Panc1 (cell line): ENCODE data around the gene N4BP2L2. TPM values are rescaled to one million over a fixed set of nuclear protein-coding genes. Genes with fewer than 3 reads are reported as not detected.

Experiments
- ATAC-seq: fragments of 200-7000 bp; cut with Tn5 transposase; 2 replicates; pipeline ENCODE4 v1.9.1; 2020; ENCODE audit warnings: mild to moderate bottlenecking, moderate library complexity
- BruUV-seq: library from RNA; stranded (reverse); fragments of 400-500 nt; replicated peaks from 2 replicates; lab custom pipeline; 2021; lab: Mats Ljungman, UMichigan
- CTCF ChIA-PET: fragments of 300-600 bp; sonication (Branson Sonifier 250); formaldehyde crosslinking; loops from one replicate; lab custom pipeline; 2022; ENCODE audit warnings: antibody characterized with exemption; lab: Charles Lee
- POLR2A ChIA-PET: fragments of 300-600 bp; sonication (Branson Sonifier 250); formaldehyde crosslinking; loops from one replicate; lab custom pipeline; 2022; ENCODE audit warnings: antibody characterized with exemption; lab: Charles Lee
- DNase-seq: peaks from one replicate; pipeline ENCODE4 v3.0.0-alpha.2; 2010; ENCODE audit warnings: low read depth, low spot score
- H3K27ac ChIP-seq: 2 replicates; pipeline ENCODE4 v1.5.1; 2011; ENCODE audit warnings: mild to moderate bottlenecking, low read length, inconsistent platforms
- H3K27me3 ChIP-seq: fragments of 200-500 bp; sonication (Bioruptor generic); 2 replicates; pipeline ENCODE4 v1.6.0; 2014; ENCODE audit warnings: low read length, inconsistent platforms; ENCODE audit not compliant: control insufficient read depth, insufficient read depth
- H3K36me3 ChIP-seq: fragments of 200-500 bp; sonication (Bioruptor generic); 2 replicates; pipeline ENCODE4 v1.5.1; 2014; ENCODE audit warnings: inconsistent platforms, mild to moderate bottlenecking, low read length, moderate library complexity; ENCODE audit not compliant: control insufficient read depth, insufficient read depth
- H3K4me1 ChIP-seq: 2 replicates; pipeline ENCODE4 v1.5.1; 2011; ENCODE audit warnings: inconsistent platforms, mild to moderate bottlenecking, low read length, moderate library complexity; ENCODE audit not compliant: control insufficient read depth, insufficient read depth
- H3K4me3 ChIP-seq, 2 experiments: 2 replicates each; pipeline ENCODE4 v1.5.1; 2011 to 2012; ENCODE audit warnings: low read depth in 2 of 2, low read length in 2 of 2, mild to moderate bottlenecking in 2 of 2, inconsistent platforms in 1 of 2, moderate library complexity in 1 of 2
- H3K9me3 ChIP-seq: fragments of 200-500 bp; sonication (Bioruptor generic); 2 replicates; pipeline ENCODE4 v1.5.1; 2014; ENCODE audit warnings: low read depth, mild to moderate bottlenecking, inconsistent platforms, low read length, moderate library complexity; ENCODE audit not compliant: control insufficient read depth, insufficient read depth
- POLR2AphosphoS5 ChIP-seq: IDR thresholded peaks from 2 replicates; pipeline ENCODE4 v1.6.1; 2012; ENCODE audit warnings: mild to moderate bottlenecking, low read depth, low read length, moderate library complexity
- SIN3A ChIP-seq: IDR thresholded peaks from 2 replicates; pipeline ENCODE4 v1.6.1; 2012; ENCODE audit warnings: low read depth, mild to moderate bottlenecking, low read length, moderate library complexity, borderline replicate concordance; ENCODE audit not compliant: insufficient read depth
- TCF7L2 ChIP-seq: IDR thresholded peaks from 2 replicates; pipeline ENCODE4 v1.6.1; 2011; ENCODE audit warnings: mild to moderate bottlenecking, low read depth, low read length, inconsistent platforms
- in situ Hi-C: cut with HindIII; loops from 2 replicates; pipeline ENCODE4 v1.10.0; 2016; ENCODE audit warnings: low sequenced_read_pairs, low pct_unique_long_range_greater_than_20kb
- intact Hi-C: fragments of 100-400 bp; cut with micrococcal nuclease; formaldehyde crosslinking; loops from one replicate; pipeline ENCODE4 v1.10.0; 2022; ENCODE audit not compliant: unreplicated experiment
- total RNA-seq: library from RNA; stranded (reverse); gene quantifications from one replicate; pipeline ENCODE4 v1.2.1, GENCODE V29; 2021; ENCODE audit not compliant: unreplicated experiment
- TF ChIP-seq, protein P1 (sequence below), 2 experiments: IDR thresholded peaks; 2 replicates each; pipeline ENCODE4 v1.6.1; 2011 to 2012; ENCODE audit warnings: low read depth in 2 of 2, control low read depth in 1 of 2, low read length in 1 of 2, mild to moderate bottlenecking in 1 of 2, moderate library complexity in 1 of 2; ENCODE audit not compliant: insufficient read depth in 1 of 2
- TF ChIP-seq, protein P2 (sequence below): fragments of 450-650 bp; IDR thresholded peaks from 2 replicates; pipeline ENCODE4 v1.5.1; 2017; ENCODE audit warnings: mild to moderate bottlenecking

N4BP2L2 gene
- total RNA-seq, 1 experiment from 2014 or later: 43.8 TPM

DNA sequence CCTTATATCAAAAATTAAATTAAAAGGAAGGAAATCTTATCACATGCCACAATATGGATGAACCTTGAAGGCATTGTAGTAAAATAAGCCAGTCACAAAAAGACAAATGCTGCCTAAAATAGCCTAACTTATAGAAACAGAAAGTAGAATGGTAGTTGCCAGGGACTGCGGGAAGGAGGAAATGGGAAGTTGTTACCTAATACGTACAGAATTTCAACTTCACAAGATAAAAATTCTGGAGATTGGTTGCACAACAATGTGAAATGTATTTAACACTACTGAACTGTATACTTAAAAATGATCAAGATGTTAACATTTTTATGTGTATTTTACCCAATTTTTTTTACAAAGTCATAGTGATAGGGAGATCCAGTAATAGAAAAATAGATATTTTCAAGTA, 10.2 kb upstream of the N4BP2L2 start:
- TF ChIP-seq, protein P1, sequence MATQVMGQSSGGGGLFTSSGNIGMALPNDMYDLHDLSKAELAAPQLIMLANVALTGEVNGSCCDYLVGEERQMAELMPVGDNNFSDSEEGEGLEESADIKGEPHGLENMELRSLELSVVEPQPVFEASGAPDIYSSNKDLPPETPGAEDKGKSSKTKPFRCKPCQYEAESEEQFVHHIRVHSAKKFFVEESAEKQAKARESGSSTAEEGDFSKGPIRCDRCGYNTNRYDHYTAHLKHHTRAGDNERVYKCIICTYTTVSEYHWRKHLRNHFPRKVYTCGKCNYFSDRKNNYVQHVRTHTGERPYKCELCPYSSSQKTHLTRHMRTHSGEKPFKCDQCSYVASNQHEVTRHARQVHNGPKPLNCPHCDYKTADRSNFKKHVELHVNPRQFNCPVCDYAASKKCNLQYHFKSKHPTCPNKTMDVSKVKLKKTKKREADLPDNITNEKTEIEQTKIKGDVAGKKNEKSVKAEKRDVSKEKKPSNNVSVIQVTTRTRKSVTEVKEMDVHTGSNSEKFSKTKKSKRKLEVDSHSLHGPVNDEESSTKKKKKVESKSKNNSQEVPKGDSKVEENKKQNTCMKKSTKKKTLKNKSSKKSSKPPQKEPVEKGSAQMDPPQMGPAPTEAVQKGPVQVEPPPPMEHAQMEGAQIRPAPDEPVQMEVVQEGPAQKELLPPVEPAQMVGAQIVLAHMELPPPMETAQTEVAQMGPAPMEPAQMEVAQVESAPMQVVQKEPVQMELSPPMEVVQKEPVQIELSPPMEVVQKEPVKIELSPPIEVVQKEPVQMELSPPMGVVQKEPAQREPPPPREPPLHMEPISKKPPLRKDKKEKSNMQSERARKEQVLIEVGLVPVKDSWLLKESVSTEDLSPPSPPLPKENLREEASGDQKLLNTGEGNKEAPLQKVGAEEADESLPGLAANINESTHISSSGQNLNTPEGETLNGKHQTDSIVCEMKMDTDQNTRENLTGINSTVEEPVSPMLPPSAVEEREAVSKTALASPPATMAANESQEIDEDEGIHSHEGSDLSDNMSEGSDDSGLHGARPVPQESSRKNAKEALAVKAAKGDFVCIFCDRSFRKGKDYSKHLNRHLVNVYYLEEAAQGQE (IDR thresholded peaks at IDR 0.05; ENCODE audit: insufficient read depth in 1 of 2, low read depth in 2 of 2, low read length in 1 of 2): no peak
- TF ChIP-seq SIN3A (no peak), TCF7L2 (no peak), POLR2AphosphoS5 (no peak)
- TF ChIP-seq, protein P2, sequence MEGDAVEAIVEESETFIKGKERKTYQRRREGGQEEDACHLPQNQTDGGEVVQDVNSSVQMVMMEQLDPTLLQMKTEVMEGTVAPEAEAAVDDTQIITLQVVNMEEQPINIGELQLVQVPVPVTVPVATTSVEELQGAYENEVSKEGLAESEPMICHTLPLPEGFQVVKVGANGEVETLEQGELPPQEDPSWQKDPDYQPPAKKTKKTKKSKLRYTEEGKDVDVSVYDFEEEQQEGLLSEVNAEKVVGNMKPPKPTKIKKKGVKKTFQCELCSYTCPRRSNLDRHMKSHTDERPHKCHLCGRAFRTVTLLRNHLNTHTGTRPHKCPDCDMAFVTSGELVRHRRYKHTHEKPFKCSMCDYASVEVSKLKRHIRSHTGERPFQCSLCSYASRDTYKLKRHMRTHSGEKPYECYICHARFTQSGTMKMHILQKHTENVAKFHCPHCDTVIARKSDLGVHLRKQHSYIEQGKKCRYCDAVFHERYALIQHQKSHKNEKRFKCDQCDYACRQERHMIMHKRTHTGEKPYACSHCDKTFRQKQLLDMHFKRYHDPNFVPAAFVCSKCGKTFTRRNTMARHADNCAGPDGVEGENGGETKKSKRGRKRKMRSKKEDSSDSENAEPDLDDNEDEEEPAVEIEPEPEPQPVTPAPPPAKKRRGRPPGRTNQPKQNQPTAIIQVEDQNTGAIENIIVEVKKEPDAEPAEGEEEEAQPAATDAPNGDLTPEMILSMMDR: no peak
- no peaks in the 10 kb centered on the region for H3K27me3 ChIP-seq
- ChIA-PET CTCF (interaction anchor here (0.7 kb wide), 1 partner anchor 130 kb away, joined by 3 read pairs; no protein-coding TSS in a partner anchor), POLR2A (no interaction called here)
- ATAC-seq: no peak
- in situ Hi-C loops (no loop called here), intact Hi-C loops (no loop called here)
- H3K4me3 ChIP-seq: no peak overlapping the region
- DNase-seq: no peak
- no peaks in the 10 kb centered on the region for H3K9me3 ChIP-seq
- H3K36me3 ChIP-seq: no peaks in the 10 kb centered on the region
- H3K27ac ChIP-seq: no peak overlapping the region
- no TSS peak for BruUV-seq
- H3K4me1 ChIP-seq: no peaks in the 10 kb centered on the region

DNA sequence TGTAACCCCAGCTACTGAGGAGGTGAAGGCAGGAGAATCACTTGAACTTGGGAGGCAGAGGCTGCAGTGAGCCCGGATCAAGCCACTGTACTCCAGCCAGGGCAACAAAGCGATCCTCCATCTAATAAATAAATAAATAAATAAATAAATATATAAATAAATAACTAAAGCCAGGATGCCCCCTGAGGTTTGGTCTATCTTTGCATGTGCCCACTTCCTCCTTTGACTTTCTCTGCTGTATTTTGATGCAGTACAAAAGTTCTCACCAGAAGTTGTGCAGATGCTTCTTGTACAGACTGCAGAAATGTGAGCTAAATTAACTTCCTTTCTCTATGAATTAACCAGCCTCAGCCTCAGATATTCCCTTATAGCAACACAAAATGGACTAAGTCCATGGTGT, 6.5 kb upstream of the N4BP2L2 start:
- in situ Hi-C loops (no loop called here), intact Hi-C loops (no loop called here)
- no peak overlapping the region for H3K27ac ChIP-seq
- no peak for DNase-seq
- POLR2A ChIA-PET: interaction anchor here (0.8 kb wide), 1 partner anchor 8 kb away, joined by 3 read pairs; no protein-coding TSS in a partner anchor
- CTCF ChIA-PET: no interaction called here
- ATAC-seq: no peak
- no peak overlapping the region for H3K4me3 ChIP-seq
- H3K27me3 ChIP-seq: no peaks in the 10 kb centered on the region
- H3K4me1 ChIP-seq: no peaks in the 10 kb centered on the region
- no TSS peak for BruUV-seq
- H3K36me3 ChIP-seq: no peaks in the 10 kb centered on the region
- no peaks in the 10 kb centered on the region for H3K9me3 ChIP-seq
- TF ChIP-seq, protein P1 (IDR thresholded peaks at IDR 0.05; ENCODE audit: insufficient read depth in 1 of 2, low read depth in 2 of 2, low read length in 1 of 2): no peak
- TF ChIP-seq TCF7L2 (no peak), SIN3A (no peak), POLR2AphosphoS5 (no peak)
- TF ChIP-seq, protein P2: no peak
